Stimulated activated CD8-positive, alpha-beta memory T cell treated with anti-CD3 and anti-CD28 coated beads, Interleukin-15, amount 100 ng/mL, for 48 hours (primary cell): ENCODE data around the gene HEXIM2.
A peak's percentile ranks its signal among the peaks of the same experiment; 100 is the strongest.

Experiments
- DNase-seq, 2 donors: peaks; one replicate each; pipeline ENCODE4 v3.0.0-alpha.2; 2020; ENCODE audit warnings: low read depth in 2 of 2

Gene HEXIM2

DNA sequence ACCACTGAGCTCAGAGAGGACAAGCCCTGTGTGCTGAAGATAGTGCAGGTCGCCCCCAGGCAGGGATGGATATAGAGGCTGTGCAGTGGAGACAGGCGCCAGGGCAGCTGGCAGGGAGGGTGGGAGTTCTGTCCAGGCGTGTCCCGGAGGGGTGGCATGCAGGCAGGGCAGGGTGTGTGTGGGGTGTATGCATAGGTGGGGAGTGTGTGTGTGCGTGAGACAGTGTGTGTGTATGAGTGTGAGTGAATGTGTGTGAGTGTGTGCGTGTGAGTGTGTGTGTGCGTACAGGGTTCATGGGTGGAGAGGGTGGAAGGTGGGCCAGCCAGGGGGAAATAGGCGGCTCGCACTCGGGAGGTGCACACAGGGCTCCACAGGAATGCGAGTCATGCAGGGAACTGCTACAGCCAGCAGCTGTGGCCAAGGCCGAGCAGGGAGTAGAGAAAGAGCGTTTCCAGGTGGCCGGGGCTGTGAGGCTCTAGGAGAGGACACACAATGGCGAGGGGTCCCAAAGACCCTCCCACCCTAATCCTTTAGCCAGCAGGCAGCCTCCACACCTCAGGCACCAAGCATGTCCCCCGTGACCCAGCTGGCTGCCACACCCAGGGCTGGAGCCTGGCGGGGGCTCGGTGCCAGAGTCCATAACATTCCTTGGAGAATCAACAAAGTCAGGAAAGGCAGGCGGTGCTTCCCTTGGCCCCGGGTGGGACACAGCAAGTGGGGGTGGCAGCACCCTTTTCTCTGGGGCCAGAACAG is 34.0 kb upstream of the HEXIM2 start:
- DNase-seq: no peak

DNA sequence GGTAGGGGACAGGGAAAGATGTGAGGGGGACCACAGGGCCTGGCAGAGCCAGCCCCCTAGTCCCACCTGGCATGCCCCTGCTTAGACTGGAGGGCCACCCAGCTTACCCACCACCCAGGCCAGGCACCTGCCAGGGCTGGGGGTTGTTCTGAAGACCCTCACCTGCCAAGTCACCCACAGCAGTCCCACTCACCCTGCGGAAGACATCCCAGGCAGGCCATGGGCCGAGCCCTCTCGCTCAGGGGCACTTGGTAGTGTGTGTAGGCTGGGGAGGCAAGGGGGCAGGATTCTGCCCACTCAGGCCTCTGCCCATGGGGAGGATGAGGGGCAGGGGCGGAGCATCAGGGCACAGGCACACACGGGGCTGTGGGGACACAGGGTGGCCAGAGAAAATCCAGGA is 33.3 kb upstream of the HEXIM2 start:
- DNase-seq: no peak

DNA sequence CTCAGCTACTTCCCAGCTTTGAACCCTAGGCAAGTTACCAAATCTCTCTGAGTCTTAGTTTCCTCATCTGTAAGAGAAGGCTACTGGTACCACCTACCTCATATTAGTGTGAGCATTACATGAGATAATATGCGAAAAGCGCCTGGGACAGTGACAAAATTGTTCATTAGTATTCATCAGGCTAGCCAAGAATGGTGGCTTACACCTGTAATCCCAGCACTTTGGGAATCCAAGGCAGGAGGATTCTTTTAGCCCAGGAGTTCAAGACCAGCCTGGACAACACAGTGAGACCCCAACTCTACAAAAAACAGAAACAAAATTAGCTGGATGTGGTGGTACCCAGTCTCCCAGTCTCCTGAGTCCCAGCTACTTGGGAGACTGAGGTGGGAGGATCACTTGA is 32.7 kb upstream of the HEXIM2 start:
- DNase-seq: no peak

DNA sequence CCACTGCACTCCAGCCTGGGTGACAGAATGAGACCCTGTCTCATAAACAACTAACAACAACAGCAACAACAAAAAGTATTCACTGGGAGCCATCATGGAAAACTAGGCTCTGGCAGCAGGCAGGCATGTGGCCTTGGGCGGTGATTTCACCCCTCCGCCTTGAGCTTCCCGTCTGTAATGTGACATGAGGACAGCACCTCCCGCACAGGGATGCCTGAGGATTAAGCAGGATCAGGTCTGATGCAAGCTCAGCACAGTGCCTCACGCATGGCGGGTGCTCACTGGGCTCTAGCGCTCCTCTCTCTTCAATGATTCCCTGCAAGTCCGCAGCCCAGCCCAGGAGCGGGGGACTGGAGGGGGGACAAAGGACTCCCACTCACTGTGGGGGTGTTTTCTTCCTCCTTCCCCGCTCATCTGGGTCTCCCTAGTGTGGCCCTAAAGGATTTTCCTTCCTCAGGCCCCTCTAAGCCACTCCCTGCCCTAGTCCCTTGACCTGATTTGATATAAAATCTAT is 32.2 kb upstream of the HEXIM2 start:
- no peak for DNase-seq

DNA sequence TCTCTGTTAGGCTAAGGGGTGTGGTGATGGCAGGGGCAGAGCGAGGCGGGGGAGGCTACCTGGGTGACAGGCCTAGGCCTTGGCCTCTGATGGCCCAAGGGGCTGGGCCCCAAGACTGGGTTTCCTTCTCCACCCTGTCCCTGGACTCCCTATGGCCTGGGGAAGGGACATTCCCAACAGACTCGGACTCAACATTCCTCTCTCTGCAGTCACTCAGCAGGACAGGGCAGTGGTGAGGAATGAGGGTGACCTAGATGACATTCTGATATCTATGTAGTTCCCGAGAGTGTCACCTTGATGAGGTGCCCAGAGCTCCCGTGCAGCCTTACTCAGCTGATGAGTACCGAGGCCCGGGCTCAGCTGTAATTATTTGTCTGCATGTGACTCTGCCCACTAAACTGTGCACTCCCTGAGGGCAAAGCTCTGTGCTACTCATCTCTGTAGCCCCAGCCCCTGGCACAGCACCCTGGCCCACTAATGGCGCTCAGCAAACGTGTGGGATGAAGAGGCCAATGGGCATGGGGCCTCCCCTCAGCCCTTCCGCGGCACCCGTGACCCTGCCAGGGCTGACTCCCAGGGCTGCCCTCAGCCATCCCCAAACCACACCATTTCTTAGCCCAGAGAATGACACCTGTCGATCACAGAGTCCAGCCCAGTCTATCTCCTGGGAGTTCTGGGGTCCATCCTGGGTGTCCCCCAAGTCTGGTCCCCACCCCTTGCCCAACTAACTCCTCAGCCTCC is 31.6 kb upstream of the HEXIM2 start:
- DNase-seq: no peak

DNA sequence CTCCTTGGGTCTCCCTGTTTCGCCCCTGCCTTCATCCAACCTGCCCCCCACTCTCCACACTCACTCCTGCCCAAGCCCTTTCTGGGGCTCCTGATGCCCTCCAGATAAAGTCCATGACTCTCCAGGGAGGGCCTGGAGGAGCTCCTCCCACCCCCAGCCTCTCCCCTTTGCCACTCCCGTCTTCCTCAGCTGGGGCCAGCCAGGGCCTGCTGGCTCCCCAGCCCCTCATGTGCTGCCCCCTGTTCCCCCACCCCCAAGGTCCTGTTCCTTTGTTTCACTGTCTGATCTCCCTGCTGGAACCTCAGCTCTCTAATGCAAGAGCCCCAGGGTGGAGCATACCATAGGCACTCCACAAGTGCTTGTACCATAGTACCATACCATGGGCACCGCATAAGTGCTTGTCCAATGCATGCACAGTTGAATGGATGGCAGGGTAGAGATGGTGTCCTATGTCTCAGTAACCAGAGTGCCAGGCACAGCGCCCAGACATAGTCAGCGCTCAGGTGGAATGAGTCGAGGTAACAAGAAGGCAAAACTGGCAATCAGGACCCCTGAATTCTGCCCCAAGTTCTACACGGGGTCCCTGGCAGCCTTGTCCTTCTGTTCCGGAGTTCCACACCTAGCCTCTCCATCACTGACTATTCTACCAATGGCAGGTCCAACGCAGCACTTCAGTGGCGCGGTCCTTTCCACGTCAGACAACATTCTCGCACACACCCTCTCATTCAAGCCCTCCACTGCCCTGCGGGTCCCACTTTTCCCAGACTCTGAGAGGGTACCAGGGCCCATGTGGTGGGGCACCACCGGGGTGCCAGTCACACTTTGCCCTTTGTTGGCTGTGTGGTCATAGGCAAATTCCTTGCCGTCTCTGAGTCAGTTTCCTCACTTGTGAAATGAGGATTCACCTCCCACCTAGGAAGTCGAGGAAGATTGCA is 30.7 kb upstream of the HEXIM2 start:
- DNase-seq: no peak

DNA sequence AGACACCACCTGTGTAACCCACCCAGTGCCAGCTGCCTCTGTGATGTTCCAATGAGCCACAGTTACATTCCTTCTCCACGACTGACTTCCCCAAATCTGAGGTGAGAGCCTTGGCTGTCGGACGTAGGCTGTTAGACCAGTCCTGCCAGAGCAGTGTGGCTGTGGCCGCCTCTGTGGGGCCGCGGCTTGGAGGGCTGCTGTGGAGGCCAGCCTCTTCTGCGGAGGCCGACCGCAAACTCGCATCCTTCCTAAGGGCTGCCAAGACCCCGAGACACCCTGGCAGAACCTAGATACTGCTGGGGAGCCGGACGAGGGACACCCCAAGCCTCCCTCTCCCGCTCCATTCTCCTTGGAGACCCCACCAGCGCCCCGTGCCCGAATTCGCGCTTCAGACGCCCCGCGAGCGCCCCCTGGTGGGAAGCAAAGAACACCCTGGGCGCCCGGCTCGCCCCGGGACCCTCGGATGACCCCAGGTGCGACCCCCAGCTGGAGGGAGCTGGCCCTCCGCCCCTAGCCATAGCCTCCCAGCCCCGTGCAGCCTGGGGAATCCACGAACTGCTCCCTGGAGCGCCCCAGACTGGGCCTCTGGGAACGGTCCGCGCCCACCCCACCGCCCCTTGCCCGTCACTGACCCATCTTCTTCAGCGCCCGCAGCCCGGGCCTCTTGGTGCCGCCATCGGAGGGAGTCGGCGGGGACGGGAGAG is 29.9 kb upstream of the HEXIM2 start:
- peak in 1 of 2 donors; percentile 14 for DNase-seq

DNA sequence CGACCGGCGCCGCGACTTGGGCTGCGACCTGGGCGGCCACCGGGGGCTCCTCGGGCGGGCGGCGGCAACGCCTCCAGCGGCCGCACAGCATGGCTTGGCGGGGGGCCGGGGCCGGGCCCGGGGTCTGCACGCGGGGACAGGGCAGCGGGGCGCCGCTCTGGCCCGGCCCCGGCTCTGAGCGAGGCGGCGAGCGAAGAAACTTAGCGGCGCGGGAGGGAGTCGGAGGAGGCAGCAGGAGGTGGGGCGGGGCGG is 29.4 kb upstream of the HEXIM2 start, which contains the start of gene PLCD3:
PLCD3 (minus strand) TSS at position 196 of the 252 bp plus-strand sequence; CDS start at position 91, 105 bp downstream.
- no peak for DNase-seq

DNA sequence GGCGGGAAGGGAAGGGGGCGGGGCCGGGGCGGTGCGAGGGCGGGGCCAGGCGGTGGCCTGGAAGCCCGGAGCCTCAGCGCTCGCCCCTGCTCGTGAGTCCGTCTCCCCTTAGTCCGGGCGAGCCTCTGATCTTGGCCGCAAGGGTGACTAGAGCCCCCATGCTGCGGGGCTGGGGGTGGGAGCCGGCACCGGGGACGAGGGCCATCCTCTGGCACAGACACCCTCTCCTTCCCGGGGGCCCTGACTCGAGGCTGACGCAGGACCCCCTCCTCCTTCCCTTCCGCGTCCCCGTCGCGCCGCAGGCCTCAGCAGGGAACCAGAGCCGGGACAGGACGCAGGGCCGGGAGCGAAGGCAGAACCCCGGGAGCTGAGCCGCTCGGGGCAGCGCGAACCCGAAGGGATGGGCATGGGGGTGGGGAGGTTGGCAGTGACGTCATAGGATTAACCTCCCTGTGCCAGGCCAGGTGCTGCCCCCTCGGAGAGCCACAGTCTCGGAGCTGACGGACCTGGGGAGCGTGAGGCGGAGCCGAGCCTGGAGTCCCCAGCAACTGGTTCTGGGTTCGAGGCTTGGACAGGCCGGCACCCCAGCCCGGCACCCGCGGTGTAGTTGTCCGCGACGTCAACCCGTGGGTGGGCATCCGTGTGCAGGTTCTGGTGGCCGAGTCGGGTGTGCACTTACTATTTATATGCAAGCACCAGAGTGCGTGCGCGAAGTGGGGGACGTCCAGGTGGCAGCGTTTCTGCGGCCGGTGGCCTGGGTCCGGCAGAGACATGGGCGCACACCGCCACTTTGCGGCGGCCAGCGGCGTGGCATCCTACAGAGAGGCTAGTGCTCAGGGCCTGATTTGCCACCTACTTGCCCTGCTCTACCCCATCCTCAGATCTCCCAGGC is 28.9 kb upstream of the HEXIM2 start:
- peak; percentile 51 to 53 for DNase-seq

DNA sequence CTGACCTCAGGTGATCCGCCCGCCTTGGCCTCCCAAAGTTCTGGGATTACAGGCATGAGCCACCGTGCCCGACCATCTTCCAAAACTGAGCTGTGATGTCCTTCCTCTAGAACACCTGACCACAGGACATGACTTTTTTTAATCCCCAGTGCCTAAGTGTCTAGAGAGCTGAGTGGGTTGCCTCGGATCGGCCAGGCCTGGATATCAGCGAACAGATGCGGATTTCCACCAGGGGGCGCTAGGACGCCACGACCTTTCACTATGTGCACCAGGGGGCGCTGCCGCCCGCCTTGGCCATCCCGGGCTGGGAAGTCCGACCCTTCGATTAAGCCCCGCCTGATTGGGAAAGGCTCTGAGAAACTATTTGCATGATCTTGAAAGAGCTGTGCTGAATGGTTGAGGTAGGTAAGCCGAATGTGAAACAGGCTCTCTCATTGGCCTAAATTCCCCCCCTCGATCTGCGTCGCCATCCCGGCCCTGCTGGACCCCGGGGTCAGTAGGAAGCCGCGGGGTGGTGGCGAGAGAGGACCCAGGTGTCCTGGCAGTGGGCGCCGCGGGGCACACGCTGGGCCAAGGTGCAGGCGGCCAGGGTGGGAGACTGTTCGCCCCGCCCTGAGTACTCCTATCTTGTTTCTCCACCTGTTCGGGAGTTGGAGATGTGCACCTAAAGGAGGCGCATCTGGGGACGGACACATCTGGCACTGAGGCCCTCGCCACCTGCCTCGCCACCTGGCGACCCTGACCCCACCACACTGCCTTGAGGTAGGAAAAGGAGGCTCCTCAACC is 26.3 kb upstream of the HEXIM2 start, which contains the start of gene ACBD4:
ACBD4 (plus strand) TSS at position 496 of the 786 bp plus-strand sequence. CDS start 458 bp downstream, outside the sequence.
- DNase-seq: peak; percentile 90 to 91

DNA sequence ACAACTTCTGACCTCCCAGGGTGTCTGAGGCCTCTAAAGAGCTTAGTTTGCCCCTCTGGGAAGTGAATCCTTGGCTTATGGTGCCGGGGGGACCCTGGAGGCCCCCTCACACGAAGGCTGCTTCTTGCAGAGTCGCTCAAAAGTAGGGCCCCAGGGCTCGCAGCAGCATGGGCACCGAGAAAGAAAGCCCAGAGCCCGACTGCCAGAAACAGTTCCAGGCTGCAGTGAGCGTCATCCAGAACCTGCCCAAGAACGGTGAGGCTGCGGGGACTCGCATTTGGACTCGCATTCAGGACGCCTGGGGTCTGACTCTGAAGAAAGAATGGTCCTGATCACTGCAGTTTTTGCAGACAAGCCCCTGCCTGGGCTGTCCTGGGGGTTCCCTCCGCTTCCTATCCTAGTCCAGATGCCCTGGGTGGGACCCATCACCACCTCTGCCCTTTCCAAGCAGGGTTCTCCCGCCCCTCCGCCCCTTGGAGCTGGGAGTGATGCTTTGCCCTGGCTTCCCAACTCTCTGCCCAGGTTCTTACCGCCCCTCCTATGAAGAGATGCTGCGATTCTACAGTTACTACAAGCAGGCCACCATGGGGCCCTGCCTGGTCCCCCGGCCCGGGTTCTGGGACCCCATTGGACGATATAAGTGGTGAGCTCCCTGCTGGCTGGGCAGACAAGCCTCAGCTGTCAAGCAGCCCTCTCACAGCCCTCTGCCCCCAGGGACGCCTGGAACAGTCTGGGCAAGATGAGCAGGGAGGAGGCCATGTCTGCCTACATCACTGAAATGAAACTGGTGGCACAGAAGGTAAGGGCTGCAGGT is 25.5 kb upstream of the HEXIM2 start:
- no peak for DNase-seq

DNA sequence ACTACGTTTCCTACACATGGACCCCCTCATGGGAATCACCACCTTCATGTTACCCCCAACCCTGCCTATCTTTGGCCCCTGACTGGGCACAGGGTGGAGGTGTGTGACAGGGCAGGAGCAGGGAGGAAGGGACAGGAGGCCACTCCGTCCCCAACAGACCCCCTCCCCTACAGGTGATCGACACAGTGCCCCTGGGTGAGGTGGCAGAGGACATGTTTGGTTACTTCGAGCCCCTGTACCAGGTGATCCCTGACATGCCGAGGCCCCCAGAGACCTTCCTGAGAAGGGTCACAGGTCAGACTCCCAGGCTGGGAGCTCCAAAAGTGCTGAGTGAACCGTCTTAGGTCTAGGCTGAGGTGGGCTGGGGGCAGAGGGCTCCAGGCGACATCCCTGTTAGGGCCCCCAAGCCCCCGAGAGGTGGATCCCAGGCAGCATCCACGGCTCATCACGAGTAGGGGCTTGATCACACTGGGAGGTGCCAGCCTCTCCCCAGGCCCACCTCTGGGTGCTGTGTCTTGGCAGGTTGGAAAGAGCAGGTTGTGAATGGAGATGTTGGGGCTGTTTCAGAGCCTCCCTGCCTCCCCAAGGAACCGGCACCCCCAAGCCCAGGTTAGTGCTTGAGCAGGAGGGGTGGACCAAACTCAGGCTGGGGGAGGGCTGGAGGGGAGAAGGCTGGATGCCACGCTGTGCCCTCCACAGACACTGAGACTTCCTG is 24.7 kb upstream of the HEXIM2 start:
- DNase-seq: no peak

DNA sequence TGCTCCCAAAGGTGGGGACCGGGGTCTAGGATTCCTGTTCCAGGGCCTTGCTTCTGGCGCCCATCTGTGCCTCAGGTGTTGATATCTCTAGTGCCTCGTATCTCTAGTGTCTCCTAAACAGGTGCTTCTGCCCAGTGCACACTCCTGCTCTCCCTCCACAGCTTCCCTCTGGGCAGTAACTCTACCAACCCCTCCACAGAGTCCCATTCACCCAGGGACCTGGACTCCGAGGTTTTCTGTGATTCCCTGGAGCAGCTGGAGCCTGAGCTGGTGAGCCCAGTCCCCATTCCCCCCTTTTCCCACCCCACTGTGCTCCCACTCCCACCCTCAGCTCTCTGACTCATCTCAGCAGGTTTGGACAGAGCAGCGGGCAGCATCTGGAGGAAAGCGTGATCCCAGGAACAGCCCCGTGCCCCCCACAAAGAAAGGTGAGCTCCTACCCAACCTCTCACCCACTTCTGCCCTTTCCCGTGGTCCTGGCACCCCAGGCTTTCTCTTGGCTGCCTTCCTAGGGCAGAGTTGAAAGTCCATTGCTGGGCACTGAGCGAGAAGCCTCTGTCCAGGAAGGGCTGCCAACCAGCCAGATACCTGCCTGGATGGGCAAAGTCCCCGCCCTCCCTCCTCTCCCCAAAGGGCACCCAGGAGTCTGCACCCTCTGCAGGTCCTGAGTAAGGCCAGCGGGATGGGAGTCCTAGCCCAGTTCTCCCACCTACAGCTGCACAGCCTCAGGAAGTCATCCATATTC is 23.9 kb upstream of the HEXIM2 start:
- DNase-seq: no peak

DNA sequence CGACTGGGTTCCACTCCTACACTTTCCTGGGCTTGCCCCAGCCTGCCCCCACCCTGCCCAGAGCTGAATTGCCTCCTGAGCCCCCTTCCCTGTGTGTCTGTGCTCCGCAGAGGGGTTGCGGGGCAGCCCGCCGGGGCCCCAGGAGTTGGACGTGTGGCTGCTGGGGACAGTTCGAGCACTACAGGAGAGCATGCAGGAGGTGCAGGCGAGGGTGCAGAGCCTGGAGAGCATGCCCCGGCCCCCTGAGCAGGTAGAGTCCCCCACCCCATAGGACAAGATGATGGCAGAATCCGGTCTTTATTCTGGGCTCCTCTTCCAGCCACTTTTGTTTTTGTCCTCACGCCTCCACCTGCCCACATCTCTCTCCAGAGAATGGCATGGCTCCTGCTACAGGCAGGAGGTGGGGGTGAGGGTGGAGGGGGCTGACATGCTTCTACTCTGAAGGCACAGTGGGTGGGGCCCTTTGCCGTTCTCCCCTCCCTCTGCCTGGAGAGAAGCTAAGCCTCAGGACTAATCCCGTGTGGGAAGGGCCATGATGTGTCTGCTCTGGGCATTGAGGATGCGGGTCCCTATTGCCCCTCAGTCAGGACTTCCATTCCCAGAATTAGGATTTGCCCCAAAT is 22.7 kb upstream of the HEXIM2 start:
- no peak for DNase-seq

DNA sequence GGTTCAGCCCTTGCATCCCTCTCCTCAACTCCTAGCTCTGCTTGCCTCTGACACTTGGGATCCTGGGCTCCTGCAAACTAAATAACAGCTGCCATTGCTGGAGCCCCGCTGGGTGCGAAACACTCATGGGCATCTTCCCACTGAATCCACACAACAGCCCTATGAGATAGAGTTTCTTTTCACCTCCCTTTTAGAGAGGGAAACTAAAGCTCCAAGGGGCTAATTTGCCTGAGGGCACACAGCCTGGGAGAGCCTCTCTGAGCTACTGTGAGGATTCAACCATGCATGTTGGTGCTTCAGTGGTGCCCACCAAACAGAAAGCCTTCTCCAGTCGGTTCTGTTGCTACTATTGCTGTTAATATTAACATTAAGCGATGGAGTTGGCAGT is 22.1 kb upstream of the HEXIM2 start:
- DNase-seq: no peak

DNA sequence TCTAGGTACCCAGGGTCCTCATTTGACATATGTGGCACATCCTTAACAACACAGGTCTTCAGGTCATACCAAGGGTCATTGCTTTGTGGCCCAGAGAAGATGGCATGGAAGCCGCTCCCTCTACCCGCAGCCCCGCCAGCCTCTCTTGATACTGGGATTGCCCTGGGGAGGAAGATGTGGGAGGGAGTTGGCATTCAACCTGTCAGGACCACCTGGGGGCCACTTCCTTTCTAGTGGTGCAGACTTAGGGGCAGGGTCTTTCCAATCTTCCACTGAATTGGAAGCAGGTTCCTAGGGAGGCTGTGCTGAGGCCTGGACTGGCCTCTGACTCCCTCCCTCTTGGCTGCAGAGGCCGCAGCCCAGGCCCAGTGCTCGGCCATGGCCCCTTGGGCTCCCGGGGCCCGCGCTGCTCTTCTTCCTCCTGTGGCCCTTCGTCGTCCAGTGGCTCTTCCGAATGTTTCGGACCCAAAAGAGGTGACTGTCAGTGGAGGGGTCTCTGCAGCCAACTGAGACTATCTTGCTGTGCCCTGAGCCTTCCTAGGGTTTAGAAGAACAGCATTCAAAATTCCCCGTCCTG is 18.5 kb upstream of the HEXIM2 start:
- DNase-seq: no peak
